IMR-90 (cell line): ENCODE data around the gene MARS1. TPM values are rescaled to one million over a fixed set of nuclear protein-coding genes. Genes with fewer than 3 reads are reported as not detected.
"Not testable (repeated sequence)": the region's sequence is repeated elsewhere in the genome, so short reads cannot be mapped to it uniquely, and the experiment has no call there.

Source experiments
- ATAC-seq: fragments of 200-7000 bp; cut with Tn5 transposase; 2 replicates; pipeline ENCODE4 v1.9.1; 2020; ENCODE audit warnings: low read depth, mild to moderate bottlenecking, moderate library complexity
- BruUV-seq: library from RNA; stranded (reverse); fragments of 400-500 nt; replicated peaks from 2 replicates; lab custom pipeline; 2021; lab: Mats Ljungman, UMichigan
- CTCF ChIA-PET: fragments of 300-600 bp; formaldehyde crosslinking; extraction: SDS; loops from one replicate; lab custom pipeline; 2021; ENCODE audit warnings: antibody characterized with exemption; lab: Yijun Ruan, JAX
- POLR2A ChIA-PET: fragments of 300-600 bp; sonication (Branson Sonifier 250); formaldehyde crosslinking; loops from one replicate; lab custom pipeline; 2022; ENCODE audit warnings: antibody characterized with exemption; ENCODE audit not compliant: unreplicated experiment; lab: Charles Lee
- DNase-seq: peaks from one replicate; pipeline ENCODE4 v3.0.0; 2013
- H2AFZ ChIP-seq: replicated peaks from 2 replicates; pipeline ENCODE3; 2013; ENCODE audit warnings: low read length, mild to moderate bottlenecking; ENCODE audit not compliant: poor library complexity
- H2AK5ac ChIP-seq: 2 replicates; pipeline ENCODE4 v1.6.1; 2013; ENCODE audit warnings: low read depth, low read length, inconsistent platforms
- H2AK9ac ChIP-seq: replicated peaks from 2 replicates; pipeline ENCODE3; 2013; ENCODE audit warnings: mild to moderate bottlenecking, low read depth, low read length, moderate library complexity; ENCODE audit not compliant: poor library complexity
- H2BK120ac ChIP-seq: 2 replicates; pipeline ENCODE4 v1.6.1; 2013; ENCODE audit warnings: low read depth, low read length, inconsistent platforms
- H2BK15ac ChIP-seq: 3 replicates; pipeline ENCODE4 v1.6.1; 2013; ENCODE audit warnings: low read depth, low read length, inconsistent platforms
- H2BK20ac ChIP-seq: 2 replicates; pipeline ENCODE4 v1.6.1; 2013; ENCODE audit warnings: low read depth, mild to moderate bottlenecking, inconsistent platforms, low read length, moderate library complexity
- H2BK5ac ChIP-seq: 2 replicates; pipeline ENCODE4 v1.6.1; 2013; ENCODE audit warnings: mild to moderate bottlenecking, low read depth, low read length, inconsistent platforms; ENCODE audit not compliant: poor library complexity, severe bottlenecking
- H3K14ac ChIP-seq: replicated peaks from 2 replicates; pipeline ENCODE4 v1.6.1; 2013; ENCODE audit warnings: low read depth, low read length, inconsistent platforms
- H3K18ac ChIP-seq: 2 replicates; pipeline ENCODE4 v1.6.1; 2013; ENCODE audit warnings: low read depth, low read length, control low read depth
- H3K23ac ChIP-seq: 2 replicates; pipeline ENCODE4 v1.6.1; 2013; ENCODE audit warnings: low read depth, low read length, inconsistent platforms
- H3K27ac ChIP-seq: 2 replicates; pipeline ENCODE4 v1.5.1; 2013; ENCODE audit warnings: mild to moderate bottlenecking, control low read depth, low read length; ENCODE audit not compliant: insufficient read depth
- H3K27me3 ChIP-seq: 2 replicates; pipeline ENCODE4 v1.6.1; 2013; ENCODE audit warnings: low read length; ENCODE audit not compliant: control insufficient read depth, insufficient read depth
- H3K36me3 ChIP-seq: 2 replicates; pipeline ENCODE4 v1.6.1; 2013; ENCODE audit warnings: low read length, mixed read lengths; ENCODE audit not compliant: control insufficient read depth, insufficient read depth
- H3K4ac ChIP-seq: 2 replicates; pipeline ENCODE4 v1.6.1; 2013; ENCODE audit warnings: low read depth, low read length, inconsistent platforms
- H3K4me1 ChIP-seq: 2 replicates; pipeline ENCODE4 v1.6.1; 2013; ENCODE audit warnings: low read length, mixed read lengths; ENCODE audit not compliant: control insufficient read depth, insufficient read depth
- H3K4me2 ChIP-seq: 2 replicates; pipeline ENCODE4 v1.6.1; 2013; ENCODE audit warnings: low read depth, mild to moderate bottlenecking, control low read depth, low read length, moderate library complexity
- H3K4me3 ChIP-seq: 2 replicates; pipeline ENCODE4 v1.5.1; 2013; ENCODE audit warnings: low read depth, mild to moderate bottlenecking, control low read depth, low read length, moderate library complexity; ENCODE audit not compliant: insufficient read depth
- H3K56ac ChIP-seq: 2 replicates; pipeline ENCODE4 v1.6.1; 2013; ENCODE audit warnings: low read length, inconsistent platforms; ENCODE audit not compliant: insufficient read depth; ENCODE audit errors: extremely low read depth
- H3K79me1 ChIP-seq, 2 experiments: 2 replicates each; pipeline ENCODE4 v1.6.1; 2013; ENCODE audit warnings: low read length in 2 of 2, inconsistent platforms in 1 of 2, low read depth in 1 of 2
- H3K9ac ChIP-seq: 2 replicates; pipeline ENCODE4 v1.6.1; 2013; ENCODE audit warnings: low read depth, low read length, control low read depth
- H3K9me1 ChIP-seq: 2 replicates; pipeline ENCODE4 v1.6.1; 2013; ENCODE audit warnings: low read length, inconsistent platforms; ENCODE audit not compliant: insufficient read depth
- H3K9me3 ChIP-seq: 2 replicates; pipeline ENCODE4 v1.6.1; 2013; ENCODE audit warnings: low read length; ENCODE audit not compliant: control insufficient read depth, insufficient read depth
- H4K20me1 ChIP-seq: 2 replicates; pipeline ENCODE4 v1.6.1; 2013; ENCODE audit warnings: low read length, inconsistent platforms; ENCODE audit not compliant: insufficient read depth
- H4K5ac ChIP-seq: 2 replicates; pipeline ENCODE4 v1.6.1; 2013; ENCODE audit warnings: mild to moderate bottlenecking, low read depth, low read length, control low read depth
- H4K8ac ChIP-seq, 2 experiments: 2 replicates each; pipeline ENCODE4 v1.6.1; 2013; ENCODE audit warnings: low read depth in 2 of 2, low read length in 2 of 2, control low read depth in 1 of 2, inconsistent platforms in 1 of 2
- H4K91ac ChIP-seq: 2 replicates; pipeline ENCODE4 v1.6.1; 2013; ENCODE audit warnings: low read depth, low read length, inconsistent platforms; ENCODE audit not compliant: insufficient read depth
- WGBS, 2 experiments: methylation state at CpG; one replicate each; pipeline versions ENCODE4 v1.1.5 to v1.1.7; 2013; ENCODE audit warnings: missing lambda C conversion rate in 2 of 2; ENCODE audit not compliant: insufficient read length in 1 of 2; ENCODE audit errors: extremely low coverage in 2 of 2; 5-methylcytosine and 5-hydroxymethylcytosine counted together
- dilution Hi-C: fragments of 300-500 bp; cut with HindIII; formaldehyde crosslinking; loops from one replicate; pipeline ENCODE4 v1.14.3; 2018; ENCODE audit warnings: low sequenced_read_pairs; ENCODE audit not compliant: unreplicated experiment
- in situ Hi-C: fragments of 300-500 bp; cut with MboI; formaldehyde crosslinking; loops from 3 replicates; pipeline ENCODE4 v1.14.3; 2019; ENCODE audit warnings: low sequenced_read_pairs, inconsistent platforms, mixed read lengths
- intact Hi-C: fragments of 100-400 bp; cut with micrococcal nuclease; formaldehyde crosslinking; loops from 2 replicates; pipeline ENCODE4 v1.10.0; 2022
- polyA plus RNA-seq, 3 experiments: library from polyadenylated mRNA; depleted of rRNA; stranded (reverse); fragments of >200 nt; gene quantifications; 2 replicates each; pipeline ENCODE4 v1.2.3, GENCODE V29; 2012; ENCODE audit warnings: low replicate concordance in 1 of 3
- total RNA-seq: library from RNA; depleted of rRNA; stranded (reverse); fragments of >200 nt; gene quantifications from 2 replicates; pipeline ENCODE4 v1.2.3, GENCODE V29; 2012

The MARS1 gene
- total and polyA plus RNA-seq, 2 of the 4 experiments (the other 2 are of a cell fraction): 156 to 164 TPM

DNA sequence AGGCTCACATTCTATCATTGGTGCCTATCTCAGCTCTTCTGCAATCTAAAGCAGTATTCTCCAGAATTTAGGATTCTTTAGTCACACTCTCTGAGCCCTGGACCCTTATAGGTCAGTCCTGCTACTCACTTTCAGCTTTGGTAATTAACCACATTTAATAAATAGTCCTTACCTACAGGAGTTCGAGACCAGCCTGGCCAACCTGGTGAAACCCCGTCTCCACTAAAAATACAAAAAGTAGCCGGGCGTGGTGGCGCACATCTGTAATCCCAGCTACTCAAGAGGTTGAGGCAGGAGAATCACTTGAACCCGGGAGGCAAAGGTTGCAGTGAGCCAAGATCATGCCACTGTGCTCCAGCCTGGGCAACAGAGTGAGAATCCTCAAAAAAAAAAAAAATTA is 25.8 kb downstream of the MARS1 start:
- H3K4ac ChIP-seq, dilution Hi-C loops, H2AK5ac ChIP-seq, CTCF ChIA-PET, H4K8ac ChIP-seq, H2BK15ac ChIP-seq, DNase-seq, H3K4me1 ChIP-seq, H4K91ac ChIP-seq, intact Hi-C loops, H3K56ac ChIP-seq, H3K4me2 ChIP-seq, H2AK9ac ChIP-seq, H2BK20ac ChIP-seq, H4K5ac ChIP-seq, H2BK5ac ChIP-seq, H2BK120ac ChIP-seq, H3K4me3 ChIP-seq, H3K18ac ChIP-seq, H3K27me3 ChIP-seq, H2AFZ ChIP-seq, H3K23ac ChIP-seq, H3K9me1 ChIP-seq, H3K9ac ChIP-seq, H3K14ac ChIP-seq, ATAC-seq, H3K9me3 ChIP-seq, in situ Hi-C loops, H3K27ac ChIP-seq, BruUV-seq: not testable (repeated sequence)
- POLR2A ChIA-PET: interaction anchor here (0.6 kb wide), 1 partner anchor 28 kb away, joined by 3 read pairs; no protein-coding TSS in a partner anchor
- Histone ChIP-seq H3K79me1 (peaks cover 28 to 78% of the 10 kb centered on the region in 2 experiments), H4K20me1 (peaks cover 81% of the 10 kb centered on the region), H3K36me3 (peaks cover 79% of the 10 kb centered on the region)
- no CpG with 5 or more reads among the region's 6 CpGs for WGBS, 2 experiments

DNA sequence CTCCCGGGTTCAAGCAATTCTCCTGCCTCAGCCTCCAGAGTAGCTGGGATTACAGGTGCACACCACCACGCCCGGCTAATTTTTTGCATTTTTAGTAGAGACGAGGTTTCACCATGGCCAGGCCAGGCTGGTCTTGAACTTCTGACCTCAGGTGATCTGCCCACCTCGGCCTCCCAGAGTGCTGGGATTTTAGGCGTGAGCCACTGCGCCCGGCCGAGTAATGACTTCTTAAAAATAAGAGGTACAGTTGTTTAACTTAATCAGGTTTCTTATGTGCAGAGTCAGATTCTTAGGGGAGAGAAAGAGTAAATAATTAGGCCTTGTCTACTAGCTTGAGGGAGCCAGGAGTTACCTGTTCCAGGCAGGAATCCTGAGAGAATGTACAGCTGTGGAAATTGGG is 26.4 kb downstream of the MARS1 start:
- BruUV-seq, H3K9me1 ChIP-seq, H4K5ac ChIP-seq, H3K27me3 ChIP-seq, H4K91ac ChIP-seq, H2AFZ ChIP-seq, H2AK5ac ChIP-seq, H3K56ac ChIP-seq, H3K4me3 ChIP-seq, DNase-seq, dilution Hi-C loops, H4K8ac ChIP-seq, H3K18ac ChIP-seq, H3K9ac ChIP-seq, H3K4me1 ChIP-seq, intact Hi-C loops, H3K9me3 ChIP-seq, H2BK120ac ChIP-seq, H3K27ac ChIP-seq, H2BK5ac ChIP-seq, H3K14ac ChIP-seq, H3K4ac ChIP-seq, H3K23ac ChIP-seq, POLR2A ChIA-PET, H2BK15ac ChIP-seq, H2BK20ac ChIP-seq, in situ Hi-C loops, CTCF ChIA-PET, H2AK9ac ChIP-seq, H3K4me2 ChIP-seq, ATAC-seq: not testable (repeated sequence)
- peaks cover 25 to 78% of the 10 kb centered on the region in 2 experiments for H3K79me1 ChIP-seq
- 80% methylated on average over 2 of the region's 9 CpGs; no CpG with 5 or more reads in 1 of the 2 experiments for WGBS, 2 experiments
- H3K36me3 ChIP-seq: peaks cover 76% of the 10 kb centered on the region
- H4K20me1 ChIP-seq: peaks cover 87% of the 10 kb centered on the region
